Endothelial cell of umbilical vein (primary cell): ENCODE results near the gene MED12L.

Source experiments
- EZH2 ChIP-seq: IDR thresholded peaks from 2 replicates; pipeline ENCODE4 v1.6.1; 2012; ENCODE audit warnings: borderline replicate concordance, low read depth, mild to moderate bottlenecking, moderate library complexity, low read length, inconsistent platforms; ENCODE audit not compliant: severe bottlenecking
- GATA2 ChIP-seq: IDR thresholded peaks from 2 replicates; pipeline ENCODE4 v1.7.0; 2011; ENCODE audit warnings: low read depth, mild to moderate bottlenecking, moderate library complexity, mixed read lengths, low read length; ENCODE audit not compliant: insufficient read length, insufficient read depth
- POLR2A ChIP-seq: IDR thresholded peaks from 2 replicates; pipeline ENCODE4 v1.6.1; 2012; ENCODE audit warnings: low read depth, mild to moderate bottlenecking, control low read depth, low read length
- TF ChIP-seq, protein P1 (sequence below), 2 donors: IDR thresholded peaks; 1 replicate in 1 of 2; 2 replicates in 1 of 2; pipeline ENCODE4 v1.5.1; 2011; ENCODE audit warnings: low read length in 2 of 2, mild to moderate bottlenecking in 2 of 2, moderate library complexity in 2 of 2, control low read depth in 1 of 2, inconsistent platforms in 1 of 2, low read depth in 1 of 2; ENCODE audit not compliant: insufficient read depth in 1 of 2; ENCODE audit errors: extremely low read depth in 1 of 2
- TF ChIP-seq, protein P2 (sequence below): IDR thresholded peaks from 2 replicates; pipeline ENCODE4 v1.6.1; 2011; ENCODE audit not compliant: insufficient read depth, insufficient read length

- no peak for TF ChIP-seq EZH2
- TF ChIP-seq, protein P1, sequence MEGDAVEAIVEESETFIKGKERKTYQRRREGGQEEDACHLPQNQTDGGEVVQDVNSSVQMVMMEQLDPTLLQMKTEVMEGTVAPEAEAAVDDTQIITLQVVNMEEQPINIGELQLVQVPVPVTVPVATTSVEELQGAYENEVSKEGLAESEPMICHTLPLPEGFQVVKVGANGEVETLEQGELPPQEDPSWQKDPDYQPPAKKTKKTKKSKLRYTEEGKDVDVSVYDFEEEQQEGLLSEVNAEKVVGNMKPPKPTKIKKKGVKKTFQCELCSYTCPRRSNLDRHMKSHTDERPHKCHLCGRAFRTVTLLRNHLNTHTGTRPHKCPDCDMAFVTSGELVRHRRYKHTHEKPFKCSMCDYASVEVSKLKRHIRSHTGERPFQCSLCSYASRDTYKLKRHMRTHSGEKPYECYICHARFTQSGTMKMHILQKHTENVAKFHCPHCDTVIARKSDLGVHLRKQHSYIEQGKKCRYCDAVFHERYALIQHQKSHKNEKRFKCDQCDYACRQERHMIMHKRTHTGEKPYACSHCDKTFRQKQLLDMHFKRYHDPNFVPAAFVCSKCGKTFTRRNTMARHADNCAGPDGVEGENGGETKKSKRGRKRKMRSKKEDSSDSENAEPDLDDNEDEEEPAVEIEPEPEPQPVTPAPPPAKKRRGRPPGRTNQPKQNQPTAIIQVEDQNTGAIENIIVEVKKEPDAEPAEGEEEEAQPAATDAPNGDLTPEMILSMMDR (IDR thresholded peaks at IDR 0.05; ENCODE audit: extremely low read depth in 1 of 2, insufficient read depth in 1 of 2, low read depth in 1 of 2, low read length in 2 of 2): no peak
- no peak for TF ChIP-seq POLR2A
- TF ChIP-seq, protein P2, sequence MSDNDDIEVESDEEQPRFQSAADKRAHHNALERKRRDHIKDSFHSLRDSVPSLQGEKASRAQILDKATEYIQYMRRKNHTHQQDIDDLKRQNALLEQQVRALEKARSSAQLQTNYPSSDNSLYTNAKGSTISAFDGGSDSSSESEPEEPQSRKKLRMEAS: no peak
- no peak for TF ChIP-seq GATA2
Observed at GRCh38 chr3:151276038-151276686, 190.7 kb downstream of the MED12L start.
